ENCODE data around the gene PPARA.
A peak's percentile ranks its signal among the peaks of the same experiment; 100 is the strongest.

Gene PPARA

GRCh38 chr22:46224044-46224897 lies 73.9 kb downstream of the PPARA start:
- DNase-seq, result no peak

GRCh38 chr22:46224898-46225290 lies 74.6 kb downstream of the PPARA start:
- DNase-seq, result no peak

GRCh38 chr22:46225631-46226030 lies 75.3 kb downstream of the PPARA start:
- no peak for DNase-seq

GRCh38 chr22:46226577-46226976 lies 76.3 kb downstream of the PPARA start:
- DNase-seq, result no peak

- no peak for DNase-seq
Observed at GRCh38 chr22:46229701-46230100, 79.4 kb downstream of the PPARA start.

- DNase-seq, result no peak
Observed at GRCh38 chr22:46230262-46230901, 80.1 kb downstream of the PPARA start.

- peak; percentile 45 for DNase-seq
Observed at GRCh38 chr22:46233231-46233630, 82.9 kb downstream of the PPARA start.

- DNase-seq, result no peak
Observed at GRCh38 chr22:46234969-46235368, 84.6 kb downstream of the PPARA start.

- DNase-seq, result no peak
Observed at GRCh38 chr22:46237453-46238124, 87.3 kb downstream of the PPARA start.

GRCh38 chr22:46238541-46238940 lies 88.2 kb downstream of the PPARA start:
- no peak for DNase-seq

- no peak for DNase-seq
Observed at GRCh38 chr22:46239261-46240048, 89.1 kb downstream of the PPARA start.

- DNase-seq, result no peak
Observed at GRCh38 chr22:46240073-46240472, 89.7 kb downstream of the PPARA start.

GRCh38 chr22:46240506-46240905 lies 90.2 kb downstream of the PPARA start:
- no peak for DNase-seq

- DNase-seq, result no peak
Observed at GRCh38 chr22:46240907-46241306, 90.6 kb downstream of the PPARA start.

- no peak for DNase-seq
Observed at GRCh38 chr22:46241396-46242007, 91.2 kb downstream of the PPARA start.

- no peak for DNase-seq
Observed at GRCh38 chr22:46242076-46242475, 91.8 kb downstream of the PPARA start.

- DNase-seq, result no peak
Observed at GRCh38 chr22:46244771-46245170, 94.4 kb downstream of the PPARA start.

GRCh38 chr22:46245511-46245910 lies 95.2 kb downstream of the PPARA start:
- no peak for DNase-seq

- no peak for DNase-seq
Observed at GRCh38 chr22:46246178-46246577, 95.9 kb downstream of the PPARA start.

GRCh38 chr22:46247443-46247975 lies 97.2 kb downstream of the PPARA start:
- DNase-seq, result no peak

- DNase-seq, result peak; percentile 91
Observed at GRCh38 chr22:46250035-46250782, 99.9 kb downstream of the PPARA start, which contains the start of gene CDPF1. CDPF1 (minus strand) TSS chr22:46250293; CDS start chr22:46248284, 2,009 bp downstream.

GRCh38 chr22:46250783-46251125 lies 100.4 kb downstream of the PPARA start:
- DNase-seq, result no peak

All from EL (cell line).